ENCODE data around the gene C1GALT1.

GRCh38 chr7:7182156-7183060 is at the start of gene C1GALT1:
- TF ChIP-seq, protein P1, sequence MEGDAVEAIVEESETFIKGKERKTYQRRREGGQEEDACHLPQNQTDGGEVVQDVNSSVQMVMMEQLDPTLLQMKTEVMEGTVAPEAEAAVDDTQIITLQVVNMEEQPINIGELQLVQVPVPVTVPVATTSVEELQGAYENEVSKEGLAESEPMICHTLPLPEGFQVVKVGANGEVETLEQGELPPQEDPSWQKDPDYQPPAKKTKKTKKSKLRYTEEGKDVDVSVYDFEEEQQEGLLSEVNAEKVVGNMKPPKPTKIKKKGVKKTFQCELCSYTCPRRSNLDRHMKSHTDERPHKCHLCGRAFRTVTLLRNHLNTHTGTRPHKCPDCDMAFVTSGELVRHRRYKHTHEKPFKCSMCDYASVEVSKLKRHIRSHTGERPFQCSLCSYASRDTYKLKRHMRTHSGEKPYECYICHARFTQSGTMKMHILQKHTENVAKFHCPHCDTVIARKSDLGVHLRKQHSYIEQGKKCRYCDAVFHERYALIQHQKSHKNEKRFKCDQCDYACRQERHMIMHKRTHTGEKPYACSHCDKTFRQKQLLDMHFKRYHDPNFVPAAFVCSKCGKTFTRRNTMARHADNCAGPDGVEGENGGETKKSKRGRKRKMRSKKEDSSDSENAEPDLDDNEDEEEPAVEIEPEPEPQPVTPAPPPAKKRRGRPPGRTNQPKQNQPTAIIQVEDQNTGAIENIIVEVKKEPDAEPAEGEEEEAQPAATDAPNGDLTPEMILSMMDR (IDR thresholded peaks at IDR 0.05; ENCODE audit: low read depth, low read length), result peak; percentile 35
- TF ChIP-seq, protein P2, sequence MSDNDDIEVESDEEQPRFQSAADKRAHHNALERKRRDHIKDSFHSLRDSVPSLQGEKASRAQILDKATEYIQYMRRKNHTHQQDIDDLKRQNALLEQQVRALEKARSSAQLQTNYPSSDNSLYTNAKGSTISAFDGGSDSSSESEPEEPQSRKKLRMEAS (IDR thresholded peaks at IDR 0.05; ENCODE audit: low read depth, low read length), result peak; percentile 70
- TF ChIP-seq MYC (IDR thresholded peaks at IDR 0.05; ENCODE audit: low read depth, low read length), result peak; percentile 74
- peak; percentile 97 for TF ChIP-seq POLR2A (IDR thresholded peaks at IDR 0.05; ENCODE audit: extremely low read depth, insufficient read length)

Data from NB4 (cell line).